ENCODE measurements around the gene CTIF.

DNA sequence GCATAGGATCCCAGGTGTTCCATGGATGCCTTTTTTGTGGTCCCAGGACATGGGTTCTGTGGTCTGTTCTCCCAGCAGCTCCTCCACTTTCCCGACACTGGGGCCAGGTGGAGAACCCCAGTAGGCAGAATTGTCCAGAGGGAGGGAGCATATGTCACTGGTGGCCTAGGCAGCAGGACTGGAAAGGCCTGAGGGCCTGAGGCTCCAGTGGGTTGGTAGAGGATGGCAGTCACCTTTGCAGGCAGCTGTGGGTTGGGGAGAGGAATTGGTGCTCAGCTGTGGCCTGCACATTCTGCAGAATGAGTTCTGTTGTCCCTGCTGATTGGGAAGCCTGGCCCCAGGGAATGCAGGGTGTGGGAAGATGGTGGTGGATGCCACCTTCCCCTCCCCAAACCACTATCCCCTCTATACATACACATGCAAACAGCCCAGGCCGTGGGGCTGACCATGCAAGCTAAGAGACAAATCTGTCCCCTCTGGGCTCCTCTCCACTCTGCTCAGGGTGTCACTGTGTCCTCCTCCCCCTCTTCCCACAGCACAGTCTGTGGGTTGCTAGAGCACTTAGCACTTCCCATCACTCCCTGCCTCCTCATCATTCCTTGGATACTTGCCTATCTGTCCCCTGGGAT is 11.4 kb downstream of the CTIF start:
- TF ChIP-seq EZH2 (IDR thresholded peaks at IDR 0.05; ENCODE audit: borderline replicate concordance) (no peak), EZH2phosphoT487 (IDR thresholded peaks at IDR 0.05; ENCODE audit: low read depth, severe bottlenecking, unreplicated experiment) (no peak)
- TF ChIP-seq, protein P1, sequence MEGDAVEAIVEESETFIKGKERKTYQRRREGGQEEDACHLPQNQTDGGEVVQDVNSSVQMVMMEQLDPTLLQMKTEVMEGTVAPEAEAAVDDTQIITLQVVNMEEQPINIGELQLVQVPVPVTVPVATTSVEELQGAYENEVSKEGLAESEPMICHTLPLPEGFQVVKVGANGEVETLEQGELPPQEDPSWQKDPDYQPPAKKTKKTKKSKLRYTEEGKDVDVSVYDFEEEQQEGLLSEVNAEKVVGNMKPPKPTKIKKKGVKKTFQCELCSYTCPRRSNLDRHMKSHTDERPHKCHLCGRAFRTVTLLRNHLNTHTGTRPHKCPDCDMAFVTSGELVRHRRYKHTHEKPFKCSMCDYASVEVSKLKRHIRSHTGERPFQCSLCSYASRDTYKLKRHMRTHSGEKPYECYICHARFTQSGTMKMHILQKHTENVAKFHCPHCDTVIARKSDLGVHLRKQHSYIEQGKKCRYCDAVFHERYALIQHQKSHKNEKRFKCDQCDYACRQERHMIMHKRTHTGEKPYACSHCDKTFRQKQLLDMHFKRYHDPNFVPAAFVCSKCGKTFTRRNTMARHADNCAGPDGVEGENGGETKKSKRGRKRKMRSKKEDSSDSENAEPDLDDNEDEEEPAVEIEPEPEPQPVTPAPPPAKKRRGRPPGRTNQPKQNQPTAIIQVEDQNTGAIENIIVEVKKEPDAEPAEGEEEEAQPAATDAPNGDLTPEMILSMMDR (IDR thresholded peaks at IDR 0.05; ENCODE audit: poor library complexity) = no peak

Measured in hepatocyte (in vitro differentiated cells).